PC-9 (cell line): ENCODE results near the gene PRKACB. TPM values are rescaled to one million over a fixed set of nuclear protein-coding genes. Genes with fewer than 3 reads are reported as not detected.

ENCODE experiments used
- BruUV-seq: library from RNA; stranded (reverse); fragments of 400-500 nt; replicated peaks from 2 replicates; lab custom pipeline; 2021; lab: Mats Ljungman, UMichigan
- CTCF ChIA-PET: fragments of 300-600 bp; sonication (Branson Sonifier 250); formaldehyde crosslinking; loops from one replicate; lab custom pipeline; 2022; ENCODE audit warnings: antibody characterized with exemption; lab: Charles Lee
- POLR2A ChIA-PET: fragments of 300-600 bp; sonication (Branson Sonifier 250); formaldehyde crosslinking; loops from one replicate; lab custom pipeline; 2022; ENCODE audit warnings: antibody characterized with exemption; ENCODE audit not compliant: unreplicated experiment; lab: Charles Lee
- DNase-seq, 2 experiments: peaks; one replicate each; pipeline versions ENCODE4 v3.0.0 to v3.0.0-alpha.2; 2015 to 2022; ENCODE audit warnings: mixed read lengths in 1 of 2
- H2AFZ ChIP-seq: fragments of 200-600 bp; sonication (generic); 2 replicates; pipeline ENCODE4 v1.8.1; 2017; ENCODE audit warnings: antibody characterized with exemption
- H3F3A ChIP-seq: fragments of 200-600 bp; sonication (generic); 2 replicates; pipeline ENCODE4 v1.8.1; 2017; ENCODE audit warnings: antibody characterized with exemption, mild to moderate bottlenecking, low read depth; ENCODE audit not compliant: insufficient read depth
- H3K27ac ChIP-seq: fragments of 200-600 bp; sonication (generic); 2 replicates; pipeline ENCODE4 v1.6.1; 2016; ENCODE audit warnings: mixed run types
- H3K27me3 ChIP-seq: fragments of 200-600 bp; sonication (generic); 2 replicates; pipeline ENCODE4 v1.6.1; 2016; ENCODE audit warnings: low read depth, mixed run types; ENCODE audit not compliant: insufficient read depth
- H3K36me3 ChIP-seq: fragments of 200-600 bp; sonication (generic); 2 replicates; pipeline ENCODE4 v1.6.1; 2016; ENCODE audit warnings: low read depth, mixed run types
- H3K4me1 ChIP-seq: fragments of 200-600 bp; sonication (generic); replicated peaks from 2 replicates; pipeline ENCODE4 v1.6.1; 2016; ENCODE audit warnings: mixed run types; ENCODE audit not compliant: insufficient read depth
- H3K4me2 ChIP-seq: fragments of 200-600 bp; sonication (generic); 2 replicates; pipeline ENCODE4 v1.6.1; 2017; ENCODE audit warnings: mixed run types
- H3K4me3 ChIP-seq: fragments of 200-600 bp; sonication (generic); 2 replicates; pipeline ENCODE4 v1.6.1; 2016; ENCODE audit warnings: mixed run types
- H3K79me2 ChIP-seq: fragments of 200-600 bp; sonication (generic); 2 replicates; pipeline ENCODE4 v1.6.1; 2017; ENCODE audit warnings: low read depth, mixed run types
- H3K9me2 ChIP-seq: fragments of 200-600 bp; sonication (generic); 2 replicates; pipeline ENCODE4 v1.8.1; 2017; ENCODE audit warnings: mild to moderate bottlenecking; ENCODE audit not compliant: insufficient read depth
- H3K9me3 ChIP-seq: fragments of 200-600 bp; sonication (generic); 2 replicates; pipeline ENCODE4 v1.8.1; 2016; ENCODE audit warnings: low read depth; ENCODE audit not compliant: insufficient read depth
- H4K20me1 ChIP-seq: fragments of 200-600 bp; sonication (generic); 2 replicates; pipeline ENCODE4 v1.8.1; 2017; ENCODE audit not compliant: insufficient read depth
- CTCF ChIP-seq: fragments of 200-600 bp; sonication (generic); conservative IDR thresholded peaks from 2 replicates; pipeline ENCODE4 v1.6.1; 2017; ENCODE audit warnings: mixed run types, antibody characterized with exemption, mild to moderate bottlenecking, moderate library complexity
- EZH2 ChIP-seq: fragments of 200-600 bp; sonication (generic); IDR thresholded peaks from 2 replicates; pipeline ENCODE4 v1.8.0; 2017; ENCODE audit warnings: antibody characterized with exemption, low read depth
- intact Hi-C: fragments of 100-400 bp; cut with micrococcal nuclease; formaldehyde crosslinking; loops from one replicate; pipeline ENCODE4 v1.10.0; 2022; ENCODE audit not compliant: unreplicated experiment
- total RNA-seq: library from RNA; stranded (reverse); gene quantifications from 2 replicates; pipeline ENCODE4 v1.2.3, GENCODE V29; 2021

PRKACB gene
- total RNA-seq, 1 experiment from 2014 or later: 16.7 TPM

GRCh38 chr1:84148758-84149157 is 4.7 kb downstream of the PRKACB start:
- Histone ChIP-seq H3K79me2 (no peaks in the 10 kb centered on the region), H2AFZ (no peak overlapping the region), H3K27ac (no peak overlapping the region), H3K4me1 (peaks cover 5% of the 10 kb centered on the region; the same call in 1 of the 2 replicates), H3K9me2 (no peaks in the 10 kb centered on the region), H3K4me2 (no peak overlapping the region), H3K36me3 (no peaks in the 10 kb centered on the region), H3K27me3 (no peaks in the 10 kb centered on the region), H4K20me1 (no peaks in the 10 kb centered on the region), H3K4me3 (no peak overlapping the region), H3F3A (no peaks in the 10 kb centered on the region; the same call in 1 of the 2 replicates), H3K9me3 (no peaks in the 10 kb centered on the region)
- BruUV-seq: no TSS peak
- DNase-seq: no peak
- TF ChIP-seq EZH2 (no peak), CTCF (no peak)
- CTCF ChIA-PET: no interaction called here
- intact Hi-C loops: no loop called here
- POLR2A ChIA-PET: no interaction called here

GRCh38 chr1:84152649-84153056 is 8.6 kb downstream of the PRKACB start:
- TF ChIP-seq EZH2 (no peak), CTCF (no peak)
- H3F3A ChIP-seq: no peaks in the 10 kb centered on the region
- H3K4me3 ChIP-seq: no peak overlapping the region
- DNase-seq: no peak
- BruUV-seq: no TSS peak
- no peaks in the 10 kb centered on the region for H3K36me3 ChIP-seq
- no peaks in the 10 kb centered on the region for H4K20me1 ChIP-seq
- peaks cover 14% of the 10 kb centered on the region for H3K4me1 ChIP-seq
- H3K27ac ChIP-seq: no peak overlapping the region
- ChIA-PET POLR2A (no interaction called here), CTCF (no interaction called here)
- no peak overlapping the region for H2AFZ ChIP-seq
- H3K27me3 ChIP-seq: no peaks in the 10 kb centered on the region
- no peaks in the 10 kb centered on the region for H3K79me2 ChIP-seq
- no peaks in the 10 kb centered on the region for H3K9me2 ChIP-seq
- no peaks in the 10 kb centered on the region for H3K9me3 ChIP-seq
- H3K4me2 ChIP-seq: no peak overlapping the region
- intact Hi-C loops: no loop called here

GRCh38 chr1:84155517-84155916 is 11.4 kb downstream of the PRKACB start:
- H3K27me3 ChIP-seq: no peaks in the 10 kb centered on the region
- DNase-seq: no peak
- intact Hi-C loops: no loop called here
- CTCF ChIA-PET: interaction anchor here (1.1 kb wide), 1 partner anchor 79 kb away, joined by 3 read pairs; no protein-coding TSS in a partner anchor
- no TSS peak for BruUV-seq
- no peaks in the 10 kb centered on the region for H3K36me3 ChIP-seq
- no peaks in the 10 kb centered on the region for H4K20me1 ChIP-seq
- no peaks in the 10 kb centered on the region for H3K9me2 ChIP-seq
- no peak overlapping the region for H3K4me2 ChIP-seq
- TF ChIP-seq CTCF: no peak
- no peak for TF ChIP-seq EZH2
- H3K4me1 ChIP-seq: peaks cover 14% of the 10 kb centered on the region
- H3K4me3 ChIP-seq: no peak overlapping the region
- no peaks in the 10 kb centered on the region for H3K79me2 ChIP-seq
- H2AFZ ChIP-seq: no peak overlapping the region
- H3F3A ChIP-seq: no peaks in the 10 kb centered on the region
- no peaks in the 10 kb centered on the region for H3K9me3 ChIP-seq
- H3K27ac ChIP-seq: no peak overlapping the region
- POLR2A ChIA-PET: interaction anchor here (0.5 to 0.6 kb wide), 2 partner anchors 577 to 816 kb away, joined by 5 to 7 read pairs; no protein-coding TSS in a partner anchor
